GM20000 (cell line): ENCODE measurements around the gene ETNPPL.

Experiments used
- DNase-seq: peaks from one replicate; pipeline ENCODE4 v3.0.0; 2012; ENCODE audit warnings: low spot score
- TF ChIP-seq, protein P1 (sequence below): IDR thresholded peaks from 2 replicates; pipeline ENCODE4 v1.5.1; 2012; ENCODE audit warnings: mild to moderate bottlenecking, control low read depth; ENCODE audit errors: extremely low read depth, missing control alignments

The ETNPPL gene

GRCh38 chr4:108794136-108794535, 31.3 kb upstream of the ETNPPL start:
- DNase-seq = no peak
- TF ChIP-seq, protein P1, sequence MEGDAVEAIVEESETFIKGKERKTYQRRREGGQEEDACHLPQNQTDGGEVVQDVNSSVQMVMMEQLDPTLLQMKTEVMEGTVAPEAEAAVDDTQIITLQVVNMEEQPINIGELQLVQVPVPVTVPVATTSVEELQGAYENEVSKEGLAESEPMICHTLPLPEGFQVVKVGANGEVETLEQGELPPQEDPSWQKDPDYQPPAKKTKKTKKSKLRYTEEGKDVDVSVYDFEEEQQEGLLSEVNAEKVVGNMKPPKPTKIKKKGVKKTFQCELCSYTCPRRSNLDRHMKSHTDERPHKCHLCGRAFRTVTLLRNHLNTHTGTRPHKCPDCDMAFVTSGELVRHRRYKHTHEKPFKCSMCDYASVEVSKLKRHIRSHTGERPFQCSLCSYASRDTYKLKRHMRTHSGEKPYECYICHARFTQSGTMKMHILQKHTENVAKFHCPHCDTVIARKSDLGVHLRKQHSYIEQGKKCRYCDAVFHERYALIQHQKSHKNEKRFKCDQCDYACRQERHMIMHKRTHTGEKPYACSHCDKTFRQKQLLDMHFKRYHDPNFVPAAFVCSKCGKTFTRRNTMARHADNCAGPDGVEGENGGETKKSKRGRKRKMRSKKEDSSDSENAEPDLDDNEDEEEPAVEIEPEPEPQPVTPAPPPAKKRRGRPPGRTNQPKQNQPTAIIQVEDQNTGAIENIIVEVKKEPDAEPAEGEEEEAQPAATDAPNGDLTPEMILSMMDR = no peak

GRCh38 chr4:108793415-108793814, 30.6 kb upstream of the ETNPPL start:
- DNase-seq = no peak
- TF ChIP-seq, protein P1 = no peak

- TF ChIP-seq, protein P1 = no peak
- DNase-seq = no peak
Observed at GRCh38 chr4:108788731-108789130, 25.9 kb upstream of the ETNPPL start.

GRCh38 chr4:108787724-108788123, 24.9 kb upstream of the ETNPPL start:
- DNase-seq = no peak
- TF ChIP-seq, protein P1 = no peak

DNA sequence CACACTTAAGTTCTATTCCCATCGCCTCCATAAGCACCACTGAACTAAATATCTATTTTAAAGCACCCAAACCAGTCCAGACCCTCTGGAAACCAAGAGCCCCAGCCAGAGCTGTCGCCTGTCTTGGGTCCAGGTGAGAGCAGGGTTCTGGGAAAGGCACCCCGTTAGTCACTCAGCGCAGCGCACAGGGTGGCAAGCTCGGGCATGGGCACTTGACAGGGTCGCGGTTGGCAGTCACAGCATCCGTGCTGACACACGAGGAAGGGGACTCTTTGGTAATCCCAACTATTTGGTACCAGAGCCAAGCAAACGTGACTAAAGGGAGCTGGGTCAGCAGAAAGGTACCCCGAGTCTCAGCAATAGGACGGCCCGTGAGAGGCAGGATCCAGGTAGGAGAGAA, 24.3 kb upstream of the ETNPPL start:
- TF ChIP-seq, protein P1 = no peak
- no peak for DNase-seq

DNA sequence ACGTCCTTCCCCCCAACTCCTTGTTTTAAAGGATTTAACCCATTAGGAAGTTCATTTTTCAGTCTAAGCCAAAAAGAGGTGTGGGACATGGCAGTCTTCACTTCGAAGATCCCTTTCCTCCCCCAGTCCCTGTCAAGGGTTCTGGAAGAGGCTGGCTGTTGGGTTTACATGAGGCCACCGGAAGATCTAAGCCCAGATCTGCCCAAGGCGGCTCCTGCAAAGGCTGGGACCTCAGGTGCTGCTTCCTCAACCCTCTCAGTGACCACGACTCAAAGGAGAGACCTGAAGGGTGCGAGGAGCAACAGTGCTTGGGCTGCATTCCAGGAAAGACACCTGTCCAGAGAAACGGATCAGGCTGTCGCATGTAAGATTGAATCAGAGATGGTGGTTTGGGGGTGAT, 23.5 kb upstream of the ETNPPL start:
- DNase-seq = no peak

GRCh38 chr4:108783665-108784463, 21.0 kb upstream of the ETNPPL start:
- TF ChIP-seq, protein P1 = no peak
- no peak for DNase-seq

More for the DNA sequence above, 23.5 kb upstream of the ETNPPL start:
- TF ChIP-seq, protein P1 = no peak
